ENCODE results near the gene F13B.

DNA sequence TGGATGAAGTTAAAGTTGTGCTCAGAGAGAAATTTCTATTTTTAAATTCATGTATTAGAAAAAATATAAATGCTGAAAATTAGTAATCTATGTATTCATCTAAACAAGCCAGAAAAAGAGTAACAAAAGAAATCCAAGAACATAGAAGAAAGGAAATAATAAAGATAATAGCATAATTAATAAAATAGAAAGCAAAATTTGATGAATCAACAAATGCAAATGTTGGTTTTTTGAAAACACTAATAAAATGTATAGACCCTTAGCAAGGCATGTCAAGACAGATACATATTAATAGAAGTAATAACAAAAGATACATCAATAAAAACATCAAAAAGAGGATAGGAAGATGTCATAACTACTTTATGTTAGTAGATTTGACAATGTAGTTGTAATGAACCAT is 18.0 kb downstream of the F13B start:
- TF ChIP-seq, protein P1, sequence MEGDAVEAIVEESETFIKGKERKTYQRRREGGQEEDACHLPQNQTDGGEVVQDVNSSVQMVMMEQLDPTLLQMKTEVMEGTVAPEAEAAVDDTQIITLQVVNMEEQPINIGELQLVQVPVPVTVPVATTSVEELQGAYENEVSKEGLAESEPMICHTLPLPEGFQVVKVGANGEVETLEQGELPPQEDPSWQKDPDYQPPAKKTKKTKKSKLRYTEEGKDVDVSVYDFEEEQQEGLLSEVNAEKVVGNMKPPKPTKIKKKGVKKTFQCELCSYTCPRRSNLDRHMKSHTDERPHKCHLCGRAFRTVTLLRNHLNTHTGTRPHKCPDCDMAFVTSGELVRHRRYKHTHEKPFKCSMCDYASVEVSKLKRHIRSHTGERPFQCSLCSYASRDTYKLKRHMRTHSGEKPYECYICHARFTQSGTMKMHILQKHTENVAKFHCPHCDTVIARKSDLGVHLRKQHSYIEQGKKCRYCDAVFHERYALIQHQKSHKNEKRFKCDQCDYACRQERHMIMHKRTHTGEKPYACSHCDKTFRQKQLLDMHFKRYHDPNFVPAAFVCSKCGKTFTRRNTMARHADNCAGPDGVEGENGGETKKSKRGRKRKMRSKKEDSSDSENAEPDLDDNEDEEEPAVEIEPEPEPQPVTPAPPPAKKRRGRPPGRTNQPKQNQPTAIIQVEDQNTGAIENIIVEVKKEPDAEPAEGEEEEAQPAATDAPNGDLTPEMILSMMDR (conservative IDR thresholded peaks at IDR 0.05) = no peak
- no peak for TF ChIP-seq ZFX (IDR thresholded peaks at IDR 0.05)

Data from C4-2B (cell line).